Stimulated activated CD4-positive, alpha-beta T cell treated with anti-CD3 and anti-CD28 coated beads, Interleukin-15, amount 100 ng/mL, for 24 hours (primary cell): ENCODE measurements around the gene TNFAIP8.
"Not testable (repeated sequence)": the region's sequence is repeated elsewhere in the genome, so short reads cannot be mapped to it uniquely, and the experiment has no call there.

Experiments used
- DNase-seq: peaks from one replicate; pipeline ENCODE4 v3.0.0-alpha.2; 2020

Gene TNFAIP8

GRCh38 chr5:119428166-119428565 is 72.3 kb downstream of the TNFAIP8 start:
- DNase-seq = not testable (repeated sequence)

DNA sequence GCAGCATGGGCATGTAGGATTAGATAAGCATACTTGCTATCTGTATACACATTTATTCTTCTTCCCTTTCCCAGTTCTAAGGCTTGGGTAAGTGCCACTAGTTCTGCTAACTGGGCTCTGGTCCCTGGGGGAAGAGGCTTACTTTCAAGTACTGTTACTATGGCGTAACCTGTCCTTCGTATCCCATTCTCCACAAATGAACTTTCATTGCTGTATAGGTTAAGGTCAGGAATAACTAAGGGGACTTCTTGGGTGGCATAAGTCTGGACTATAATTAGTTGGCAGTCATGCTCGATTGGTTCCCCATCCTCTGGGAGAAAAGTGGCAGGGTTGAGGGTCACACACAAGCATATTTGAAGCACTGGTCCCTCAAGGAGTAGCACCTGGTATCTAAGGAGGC is 72.8 kb downstream of the TNFAIP8 start:
- not testable (repeated sequence) for DNase-seq

GRCh38 chr5:119432674-119433237 is 76.9 kb downstream of the TNFAIP8 start:
- DNase-seq = not testable (repeated sequence)

GRCh38 chr5:119435436-119436132 is 79.8 kb downstream of the TNFAIP8 start:
- DNase-seq = peak; percentile 78

GRCh38 chr5:119437785-119438586 is 82.2 kb downstream of the TNFAIP8 start:
- not testable (repeated sequence) for DNase-seq

GRCh38 chr5:119438587-119438917 is 82.7 kb downstream of the TNFAIP8 start:
- DNase-seq = not testable (repeated sequence)

DNA sequence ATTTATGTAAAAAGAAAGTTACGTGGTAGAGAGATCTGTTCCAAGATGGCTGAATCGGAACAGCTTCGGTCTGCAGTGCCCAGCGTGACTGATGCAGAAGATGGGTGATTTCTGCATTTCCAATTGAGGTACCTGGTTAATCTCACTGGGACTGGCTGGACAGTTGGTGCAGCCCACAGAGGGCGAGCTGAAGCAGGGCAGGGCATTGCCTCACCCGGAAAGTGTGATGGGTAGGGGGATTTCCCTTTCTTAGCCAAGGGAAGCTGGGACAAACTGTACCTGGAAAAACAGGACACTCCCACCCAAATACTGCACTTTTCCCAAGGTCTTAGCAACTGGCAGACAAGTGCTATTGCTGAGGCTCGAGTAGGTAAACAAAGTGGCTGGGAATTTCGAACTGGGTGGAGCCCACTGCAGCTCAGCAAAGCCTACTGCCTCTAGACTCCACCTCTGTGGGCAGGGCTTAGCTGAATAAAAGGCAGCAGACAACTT is 83.4 kb downstream of the TNFAIP8 start:
- DNase-seq = peak; percentile 27

DNA sequence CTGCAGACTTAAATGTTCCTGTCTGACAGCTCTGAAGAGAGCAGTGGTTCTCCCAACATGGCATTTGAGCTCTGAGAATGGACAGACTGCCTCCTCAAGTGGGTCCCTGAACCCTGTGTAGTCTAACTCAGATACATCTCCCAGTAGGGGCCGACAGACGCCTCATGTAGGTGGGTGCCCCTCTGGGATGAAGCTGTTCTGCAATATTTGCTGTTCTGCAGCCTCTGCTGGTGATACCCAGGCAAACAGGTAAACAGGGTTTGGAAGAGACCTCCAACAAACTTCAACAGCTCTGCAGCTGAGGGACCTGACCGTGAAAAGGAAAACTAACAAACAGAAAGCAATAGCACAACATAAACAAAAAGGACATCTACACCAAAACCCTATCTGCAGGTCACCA is 83.8 kb downstream of the TNFAIP8 start:
- not testable (repeated sequence) for DNase-seq

- DNase-seq = not testable (repeated sequence)
Measured at GRCh38 chr5:119444643-119445042, 88.8 kb downstream of the TNFAIP8 start.

DNA sequence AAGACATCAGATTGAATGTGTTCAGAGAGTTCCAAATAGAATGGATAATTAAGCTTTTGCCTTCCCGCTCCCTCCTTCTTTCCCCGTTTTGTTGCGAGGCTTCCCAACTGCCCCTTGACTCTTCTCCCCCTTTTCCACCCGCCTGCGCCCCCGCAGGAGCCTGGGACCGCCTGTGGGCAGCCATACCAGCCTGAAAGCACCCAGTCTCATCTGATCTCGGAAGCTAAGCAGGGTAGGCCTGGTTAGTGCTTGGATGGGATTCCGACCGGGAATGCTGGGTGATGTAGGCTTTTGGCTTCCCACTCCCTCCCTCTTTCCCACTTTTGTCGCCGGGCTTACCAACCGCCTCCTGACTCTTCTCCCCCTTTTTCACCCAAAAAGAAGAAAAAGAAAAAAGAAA is 89.7 kb downstream of the TNFAIP8 start:
- no peak for DNase-seq
